ENCODE results near the gene SLC9C1. TPM values are rescaled to one million over a fixed set of nuclear protein-coding genes. Genes with fewer than 3 reads are reported as not detected.

The SLC9C1 gene
- polyA plus RNA-seq, 1 donor from 2014 or later: not detected

- H3K36me3 Mint-ChIP-seq: no peaks in the 10 kb centered on the region
- no peak overlapping the region for H3K4me3 Mint-ChIP-seq
- no peak overlapping the region for H3K27ac Mint-ChIP-seq
- no peaks in the 10 kb centered on the region for H3K4me1 Mint-ChIP-seq
- peaks cover 0 to 2% (median 0%) of the 10 kb centered on the region in 3 donors for H3K9me3 Mint-ChIP-seq
- H3K27me3 Mint-ChIP-seq: peaks cover 3% of the 10 kb centered on the region
Measured at GRCh38 chr3:112320691-112321090, 26.7 kb upstream of the SLC9C1 start.

- Mint-ChIP-seq H3K27me3 (no peaks in the 10 kb centered on the region), H3K9me3 (peaks cover 0 to 3% (median 3%) of the 10 kb centered on the region in 3 donors), H3K4me1 (peaks cover 0 to 2% (median 0%) of the 10 kb centered on the region in 3 donors), H3K36me3 (no peaks in the 10 kb centered on the region), H3K27ac (no peak overlapping the region), H3K4me3 (no peak overlapping the region)
Measured at GRCh38 chr3:112319516-112320276, 25.7 kb upstream of the SLC9C1 start.

- H3K27ac Mint-ChIP-seq: no peak overlapping the region
- H3K36me3 Mint-ChIP-seq: peaks cover 3% of the 10 kb centered on the region
- peaks cover 3 to 5% (median 5%) of the 10 kb centered on the region in 3 donors for H3K9me3 Mint-ChIP-seq
- no peak overlapping the region for H3K4me3 Mint-ChIP-seq
- H3K4me1 Mint-ChIP-seq: peaks cover 0 to 6% (median 4%) of the 10 kb centered on the region in 3 donors
- H3K27me3 Mint-ChIP-seq: no peaks in the 10 kb centered on the region
Measured at GRCh38 chr3:112315791-112316190, 21.8 kb upstream of the SLC9C1 start.

GRCh38 chr3:112314649-112315048 lies 20.6 kb upstream of the SLC9C1 start:
- H3K27ac Mint-ChIP-seq: no peak overlapping the region
- H3K4me1 Mint-ChIP-seq: peaks cover 0 to 6% (median 4%) of the 10 kb centered on the region in 3 donors
- no peak overlapping the region for H3K4me3 Mint-ChIP-seq
- H3K9me3 Mint-ChIP-seq: peaks cover 3 to 5% (median 5%) of the 10 kb centered on the region in 3 donors
- peaks cover 3% of the 10 kb centered on the region for H3K36me3 Mint-ChIP-seq
- H3K27me3 Mint-ChIP-seq: no peaks in the 10 kb centered on the region

- Mint-ChIP-seq H3K4me1 (peaks cover 0 to 3% (median 0%) of the 10 kb centered on the region in 3 donors), H3K36me3 (no peaks in the 10 kb centered on the region), H3K4me3 (no peak overlapping the region), H3K27ac (no peak overlapping the region), H3K9me3 (no peaks in the 10 kb centered on the region), H3K27me3 (no peaks in the 10 kb centered on the region)
Measured at GRCh38 chr3:112308151-112308911, 14.3 kb upstream of the SLC9C1 start.

GRCh38 chr3:112307557-112307956 lies 13.5 kb upstream of the SLC9C1 start:
- no peaks in the 10 kb centered on the region for H3K36me3 Mint-ChIP-seq
- no peaks in the 10 kb centered on the region for H3K27me3 Mint-ChIP-seq
- H3K27ac Mint-ChIP-seq: no peak overlapping the region
- no peaks in the 10 kb centered on the region for H3K9me3 Mint-ChIP-seq
- H3K4me3 Mint-ChIP-seq: no peak overlapping the region
- peaks cover 0 to 3% (median 0%) of the 10 kb centered on the region in 3 donors for H3K4me1 Mint-ChIP-seq

GRCh38 chr3:112306825-112307224 lies 12.8 kb upstream of the SLC9C1 start:
- no peaks in the 10 kb centered on the region for H3K9me3 Mint-ChIP-seq
- H3K36me3 Mint-ChIP-seq: no peaks in the 10 kb centered on the region
- peaks cover 0 to 2% (median 0%) of the 10 kb centered on the region in 3 donors for H3K4me1 Mint-ChIP-seq
- H3K27me3 Mint-ChIP-seq: no peaks in the 10 kb centered on the region
- no peak overlapping the region for H3K27ac Mint-ChIP-seq
- no peak overlapping the region for H3K4me3 Mint-ChIP-seq

- peaks cover 0 to 8% (median 0%) of the 10 kb centered on the region in 3 donors for H3K4me1 Mint-ChIP-seq
Measured at GRCh38 chr3:112304611-112305010, 10.6 kb upstream of the SLC9C1 start.

GRCh38 chr3:112303764-112304325 lies 9.8 kb upstream of the SLC9C1 start:
- Mint-ChIP-seq H3K27ac (no peak overlapping the region), H3K9me3 (no peaks in the 10 kb centered on the region), H3K4me1 (peaks cover 0 to 9% (median under 1%) of the 10 kb centered on the region in 3 donors), H3K4me3 (no peak overlapping the region), H3K27me3 (no peaks in the 10 kb centered on the region), H3K36me3 (no peaks in the 10 kb centered on the region)

More at GRCh38 chr3:112304611-112305010, 10.6 kb upstream of the SLC9C1 start:
- Mint-ChIP-seq H3K27ac (no peak overlapping the region), H3K27me3 (no peaks in the 10 kb centered on the region), H3K9me3 (no peaks in the 10 kb centered on the region), H3K4me3 (no peak overlapping the region), H3K36me3 (no peaks in the 10 kb centered on the region)

- Mint-ChIP-seq H3K27me3 (no peaks in the 10 kb centered on the region), H3K4me1 (peaks cover 4 to 16% (median 7%) of the 10 kb centered on the region in 3 donors), H3K9me3 (no peaks in the 10 kb centered on the region), H3K27ac (no peak overlapping the region), H3K36me3 (no peaks in the 10 kb centered on the region), H3K4me3 (no peak overlapping the region)
Measured at GRCh38 chr3:112302881-112303763, 9.1 kb upstream of the SLC9C1 start.

- no peaks in the 10 kb centered on the region for H3K36me3 Mint-ChIP-seq
- no peaks in the 10 kb centered on the region for H3K9me3 Mint-ChIP-seq
- H3K4me3 Mint-ChIP-seq: no peak overlapping the region
- no peak overlapping the region for H3K27ac Mint-ChIP-seq
- no peaks in the 10 kb centered on the region for H3K27me3 Mint-ChIP-seq
- H3K4me1 Mint-ChIP-seq: peaks cover 12 to 23% (median 13%) of the 10 kb centered on the region in 3 donors
Measured at GRCh38 chr3:112302150-112302830, 8.3 kb upstream of the SLC9C1 start.

- Mint-ChIP-seq H3K27ac (peak overlapping the region in 2 of 3 donors; percentile 12 to 16), H3K4me1 (peaks cover 18 to 31% (median 23%) of the 10 kb centered on the region in 3 donors), H3K27me3 (no peaks in the 10 kb centered on the region)
Measured at GRCh38 chr3:112298781-112299180, 4.8 kb upstream of the SLC9C1 start.

GRCh38 chr3:112297714-112298113 lies 3.7 kb upstream of the SLC9C1 start:
- H3K9me3 Mint-ChIP-seq: peaks cover 0 to 3% (median 0%) of the 10 kb centered on the region in 3 donors
- H3K4me3 Mint-ChIP-seq: peak overlapping the region; percentile 33 to 87 (median 62)
- peaks cover 24 to 38% (median 27%) of the 10 kb centered on the region in 3 donors for H3K4me1 Mint-ChIP-seq
- H3K36me3 Mint-ChIP-seq: no peaks in the 10 kb centered on the region
- peak overlapping the region in 2 of 3 donors; percentile 12 to 86 for H3K27ac Mint-ChIP-seq
- no peaks in the 10 kb centered on the region for H3K27me3 Mint-ChIP-seq

More at GRCh38 chr3:112298781-112299180, 4.8 kb upstream of the SLC9C1 start:
- no peaks in the 10 kb centered on the region for H3K36me3 Mint-ChIP-seq
- peaks cover 0 to 3% (median 0%) of the 10 kb centered on the region in 3 donors for H3K9me3 Mint-ChIP-seq
- H3K4me3 Mint-ChIP-seq: peak overlapping the region in 1 of 4 donors; percentile 53

- Mint-ChIP-seq H3K27me3 (no peaks in the 10 kb centered on the region), H3K4me3 (no peak overlapping the region), H3K4me1 (peaks cover 4 to 11% (median 10%) of the 10 kb centered on the region in 3 donors), H3K9me3 (no peaks in the 10 kb centered on the region), H3K27ac (no peak overlapping the region), H3K36me3 (no peaks in the 10 kb centered on the region)
Measured at GRCh38 chr3:112289011-112289410, 5.0 kb downstream of the SLC9C1 start.

Data from IgD-negative memory B cell (primary cell).